ENCODE data around the gene GPR150. TPM values are rescaled to one million over a fixed set of nuclear protein-coding genes. Genes with fewer than 3 reads are reported as not detected.

Gene GPR150
- polyA plus RNA-seq, 1 donor (not counting 4 experiments of a cell fraction or from before 2014, with no cell fraction given): 0.07 TPM

DNA sequence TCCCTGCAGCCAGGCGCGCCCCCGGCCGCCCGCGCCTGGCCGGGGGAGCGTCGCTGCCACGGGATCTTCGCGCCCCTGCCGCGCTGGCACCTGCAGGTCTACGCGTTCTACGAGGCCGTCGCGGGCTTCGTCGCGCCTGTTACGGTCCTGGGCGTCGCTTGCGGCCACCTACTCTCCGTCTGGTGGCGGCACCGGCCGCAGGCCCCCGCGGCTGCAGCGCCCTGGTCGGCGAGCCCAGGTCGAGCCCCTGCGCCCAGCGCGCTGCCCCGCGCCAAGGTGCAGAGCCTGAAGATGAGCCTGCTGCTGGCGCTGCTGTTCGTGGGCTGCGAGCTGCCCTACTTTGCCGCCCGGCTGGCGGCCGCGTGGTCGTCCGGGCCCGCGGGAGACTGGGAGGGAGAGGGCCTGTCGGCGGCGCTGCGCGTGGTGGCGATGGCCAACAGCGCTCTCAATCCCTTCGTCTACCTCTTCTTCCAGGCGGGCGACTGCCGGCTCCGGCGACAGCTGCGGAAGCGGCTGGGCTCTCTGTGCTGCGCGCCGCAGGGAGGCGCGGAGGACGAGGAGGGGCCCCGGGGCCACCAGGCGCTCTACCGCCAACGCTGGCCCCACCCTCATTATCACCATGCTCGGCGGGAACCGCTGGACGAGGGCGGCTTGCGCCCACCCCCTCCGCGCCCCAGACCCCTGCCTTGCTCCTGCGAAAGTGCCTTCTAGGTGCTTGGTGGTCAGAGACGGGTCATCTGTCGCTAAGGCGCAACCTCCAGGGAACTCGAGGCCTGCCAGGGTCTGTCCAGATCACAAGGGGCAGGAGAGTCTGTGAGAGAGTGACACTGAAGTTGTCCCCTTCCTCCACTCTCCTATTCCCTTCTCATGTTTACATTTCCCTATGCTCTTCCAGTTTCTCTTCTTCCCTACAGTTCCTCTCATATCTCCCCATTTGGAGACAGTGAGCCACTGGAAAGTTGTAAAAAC is 1.3 kb downstream of the GPR150 start:
- FAIRE-seq (no peak), DNase-seq (ENCODE audit: low read depth, low spot score) (no peak)
- Histone ChIP-seq H3K4me1 (ENCODE audit: control insufficient read depth, extremely low read depth, insufficient read depth, low read length) (peaks cover 28% of the 10 kb centered on the region), H3K79me2 (ENCODE audit: control insufficient read depth, insufficient read depth, low read length) (no peaks in the 10 kb centered on the region), H3K9me1 (ENCODE audit: control insufficient read depth, extremely low read depth, insufficient read depth, low read length) (no peaks in the 10 kb centered on the region), H4K20me1 (ENCODE audit: control insufficient read depth, extremely low read depth, insufficient read depth, low read length) (no peaks in the 10 kb centered on the region), H3K4me2 (ENCODE audit: control insufficient read depth, extremely low read depth, insufficient read depth, low read depth, low read length) (peak overlapping the region; percentile 77), H3K27ac (ENCODE audit: control insufficient read depth, insufficient read depth, low read length) (no peak overlapping the region), H3K9me3 (ENCODE audit: control insufficient read depth, low read depth, low read length) (no peaks in the 10 kb centered on the region), H2AFZ (ENCODE audit: control insufficient read depth, low read length) (peak overlapping the region; percentile 67), H3K9ac (ENCODE audit: control insufficient read depth, extremely low read depth, insufficient read depth, low read length) (peak overlapping the region; percentile 44), H3K27me3 (ENCODE audit: control insufficient read depth, extremely low read depth, insufficient read depth, low read length) (peaks cover 9% of the 10 kb centered on the region), H3K4me3 (ENCODE audit: control insufficient read depth in 2 of 3, extremely low read depth in 1 of 3, insufficient read depth in 2 of 3, low read depth in 1 of 3, low read length in 3 of 3) (peak overlapping the region in 2 of 3 experiments; percentile 15 to 21), H3K36me3 (ENCODE audit: control insufficient read depth in 2 of 2, extremely low read depth in 1 of 2, insufficient read depth in 2 of 2, low read length in 2 of 2) (no peaks in the 10 kb centered on the region)
- dilution Hi-C loops (cut with MboI; ENCODE audit: extremely low pct_ligation_motif_present, low sequenced_read_pairs): no loop called here
- TF ChIP-seq EZH2 (IDR thresholded peaks at IDR 0.05; ENCODE audit: low read length): no peak
- TF ChIP-seq, protein P1, sequence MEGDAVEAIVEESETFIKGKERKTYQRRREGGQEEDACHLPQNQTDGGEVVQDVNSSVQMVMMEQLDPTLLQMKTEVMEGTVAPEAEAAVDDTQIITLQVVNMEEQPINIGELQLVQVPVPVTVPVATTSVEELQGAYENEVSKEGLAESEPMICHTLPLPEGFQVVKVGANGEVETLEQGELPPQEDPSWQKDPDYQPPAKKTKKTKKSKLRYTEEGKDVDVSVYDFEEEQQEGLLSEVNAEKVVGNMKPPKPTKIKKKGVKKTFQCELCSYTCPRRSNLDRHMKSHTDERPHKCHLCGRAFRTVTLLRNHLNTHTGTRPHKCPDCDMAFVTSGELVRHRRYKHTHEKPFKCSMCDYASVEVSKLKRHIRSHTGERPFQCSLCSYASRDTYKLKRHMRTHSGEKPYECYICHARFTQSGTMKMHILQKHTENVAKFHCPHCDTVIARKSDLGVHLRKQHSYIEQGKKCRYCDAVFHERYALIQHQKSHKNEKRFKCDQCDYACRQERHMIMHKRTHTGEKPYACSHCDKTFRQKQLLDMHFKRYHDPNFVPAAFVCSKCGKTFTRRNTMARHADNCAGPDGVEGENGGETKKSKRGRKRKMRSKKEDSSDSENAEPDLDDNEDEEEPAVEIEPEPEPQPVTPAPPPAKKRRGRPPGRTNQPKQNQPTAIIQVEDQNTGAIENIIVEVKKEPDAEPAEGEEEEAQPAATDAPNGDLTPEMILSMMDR (optimal IDR thresholded peaks at IDR 0.05 in 1 of 3, IDR thresholded peaks at IDR 0.05 in 1 of 3, conservative IDR thresholded peaks at IDR 0.05 in 1 of 3; ENCODE audit: extremely low read depth in 1 of 3, insufficient read depth in 2 of 3, low read length in 3 of 3): peak in 1 of 3 experiments; percentile 18

DNA sequence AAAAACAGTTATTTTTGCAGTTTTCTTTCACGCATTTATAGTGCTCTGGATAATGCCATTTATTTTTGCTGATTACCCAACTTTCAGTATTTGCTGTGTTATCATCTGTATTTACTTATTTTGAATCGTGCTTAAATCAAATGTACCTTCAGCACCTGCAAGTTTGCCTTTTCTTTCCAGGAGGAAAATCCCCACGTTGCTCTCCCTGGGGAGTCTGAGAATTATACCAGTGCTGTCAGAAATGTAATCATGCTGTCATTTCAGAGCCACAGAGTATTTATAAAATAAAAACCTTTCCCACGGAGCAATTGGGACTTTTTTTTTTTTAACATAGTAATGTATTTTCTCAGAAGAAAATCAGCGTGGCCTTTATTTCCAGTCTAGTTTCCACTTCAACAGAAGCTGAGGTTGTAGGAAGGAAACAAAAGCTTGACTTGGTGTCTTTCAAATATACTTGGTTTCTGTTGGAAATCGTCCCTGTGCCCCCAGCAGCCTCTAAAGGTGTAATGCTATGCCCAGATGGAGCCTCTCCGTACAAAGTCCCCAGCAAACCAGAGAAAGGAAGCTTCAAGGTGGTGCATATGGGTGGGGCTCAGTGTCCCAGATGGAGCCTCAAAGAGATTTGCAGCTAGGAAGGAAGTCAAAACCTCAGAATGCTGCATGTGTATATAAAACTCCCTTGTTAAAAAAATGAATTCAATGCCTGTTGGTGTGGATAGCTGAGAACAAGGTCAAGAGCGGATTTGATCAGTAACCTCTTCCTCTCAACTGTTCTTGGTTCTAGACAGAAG is 2.1 kb downstream of the GPR150 start:
- peaks cover 21% of the 10 kb centered on the region for H3K4me1 ChIP-seq (ENCODE audit: control insufficient read depth, extremely low read depth, insufficient read depth, low read length)
- TF ChIP-seq, protein P1 (optimal IDR thresholded peaks at IDR 0.05 in 1 of 3, IDR thresholded peaks at IDR 0.05 in 1 of 3, conservative IDR thresholded peaks at IDR 0.05 in 1 of 3; ENCODE audit: extremely low read depth in 1 of 3, insufficient read depth in 2 of 3, low read length in 3 of 3): no peak
- no peak for TF ChIP-seq EZH2 (IDR thresholded peaks at IDR 0.05; ENCODE audit: low read length)
- H2AFZ ChIP-seq (ENCODE audit: control insufficient read depth, low read length): no peak overlapping the region
- H3K79me2 ChIP-seq (ENCODE audit: control insufficient read depth, insufficient read depth, low read length): no peaks in the 10 kb centered on the region
- H3K4me3 ChIP-seq (ENCODE audit: control insufficient read depth in 2 of 3, extremely low read depth in 1 of 3, insufficient read depth in 2 of 3, low read depth in 1 of 3, low read length in 3 of 3): no peak overlapping the region
- FAIRE-seq: no peak
- no peaks in the 10 kb centered on the region for H3K9me3 ChIP-seq (ENCODE audit: control insufficient read depth, low read depth, low read length)
- no peaks in the 10 kb centered on the region for H3K9me1 ChIP-seq (ENCODE audit: control insufficient read depth, extremely low read depth, insufficient read depth, low read length)
- no peak overlapping the region for H3K9ac ChIP-seq (ENCODE audit: control insufficient read depth, extremely low read depth, insufficient read depth, low read length)
- dilution Hi-C loops (cut with MboI; ENCODE audit: extremely low pct_ligation_motif_present, low sequenced_read_pairs): no loop called here
- peak overlapping the region; percentile 77 for H3K4me2 ChIP-seq (ENCODE audit: control insufficient read depth, extremely low read depth, insufficient read depth, low read depth, low read length)
- H3K36me3 ChIP-seq (ENCODE audit: control insufficient read depth in 2 of 2, extremely low read depth in 1 of 2, insufficient read depth in 2 of 2, low read length in 2 of 2): no peaks in the 10 kb centered on the region
- H3K27ac ChIP-seq (ENCODE audit: control insufficient read depth, insufficient read depth, low read length): no peak overlapping the region
- no peak for DNase-seq (ENCODE audit: low read depth, low spot score)
- H4K20me1 ChIP-seq (ENCODE audit: control insufficient read depth, extremely low read depth, insufficient read depth, low read length): no peaks in the 10 kb centered on the region
- H3K27me3 ChIP-seq (ENCODE audit: control insufficient read depth, extremely low read depth, insufficient read depth, low read length): peaks cover 9% of the 10 kb centered on the region

Measured in keratinocyte (primary cell).